Head of caudate nucleus (tissue), 42 donors: ENCODE measurements around the gene ZC3H18.

Experiments
- DNase-seq, 42 donors: peaks; one replicate each; pipeline versions ENCODE4 v3.0.0 to v3.0.0-alpha.2; 2020 to 2021; ENCODE audit warnings: mixed read lengths in 7 of 42
- intact Hi-C: fragments of 100-400 bp; cut with DNase I; formaldehyde crosslinking; loops from one replicate; pipeline ENCODE4 v1.15.0; 2022

The ZC3H18 gene

DNA sequence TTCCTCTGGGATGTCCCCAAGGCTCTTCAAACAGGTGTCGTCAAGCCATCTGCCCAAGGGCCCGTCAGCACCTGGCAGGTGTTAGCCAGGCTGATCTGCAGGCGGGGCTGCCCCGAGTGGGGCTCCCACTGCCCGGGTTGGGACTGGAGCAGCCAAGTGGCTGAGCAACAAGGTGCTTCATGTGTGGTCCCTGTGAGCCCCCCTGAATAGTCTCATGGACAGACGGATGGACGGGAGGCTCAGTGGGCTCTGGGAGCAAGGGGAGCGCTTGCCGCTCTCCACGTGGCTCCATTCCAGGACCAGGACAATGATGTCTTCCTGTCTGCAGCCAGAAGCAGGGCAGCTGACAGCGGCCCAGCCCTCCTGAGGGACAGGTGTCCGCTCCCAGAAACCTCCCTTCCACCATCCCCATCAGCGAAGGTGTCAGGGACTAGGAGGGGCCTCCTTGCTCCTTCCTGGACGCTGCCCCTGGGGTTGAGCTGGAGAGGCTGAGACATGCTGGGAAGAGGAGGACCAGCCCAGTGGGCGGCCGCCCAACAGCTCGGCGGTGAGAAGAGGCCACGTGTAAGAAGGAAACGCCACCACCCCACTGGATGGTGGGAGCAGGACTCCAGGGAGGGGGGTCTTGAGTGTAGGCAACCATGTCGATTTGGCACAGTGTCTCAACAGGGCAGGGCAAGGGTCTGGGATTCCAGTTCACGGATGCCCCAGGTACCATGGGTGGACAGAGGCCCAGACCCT lies 106.5 kb downstream of the ZC3H18 start:
- intact Hi-C loops: no loop called here
- DNase-seq: no peak

DNA sequence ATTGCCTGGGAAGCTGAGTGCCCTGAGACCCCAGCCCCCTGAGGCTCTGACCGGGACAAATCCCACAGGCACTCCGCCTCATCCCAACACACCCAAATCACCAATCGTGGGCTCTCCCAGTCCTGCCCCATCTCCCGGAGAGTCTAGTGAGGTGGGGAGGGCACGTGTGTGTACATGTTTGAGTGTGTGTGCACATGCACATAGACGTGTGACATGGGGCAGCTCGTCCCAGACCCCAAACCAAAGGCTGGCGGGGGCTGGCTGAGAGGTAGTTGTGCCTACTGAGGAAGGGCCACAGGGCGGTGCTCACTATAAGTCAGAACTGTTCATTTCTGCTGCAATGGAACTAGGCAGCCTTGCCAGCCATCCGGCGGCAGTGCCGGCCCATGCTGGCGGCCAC lies 107.5 kb downstream of the ZC3H18 start:
- intact Hi-C loops: no loop called here
- no peak for DNase-seq

DNA sequence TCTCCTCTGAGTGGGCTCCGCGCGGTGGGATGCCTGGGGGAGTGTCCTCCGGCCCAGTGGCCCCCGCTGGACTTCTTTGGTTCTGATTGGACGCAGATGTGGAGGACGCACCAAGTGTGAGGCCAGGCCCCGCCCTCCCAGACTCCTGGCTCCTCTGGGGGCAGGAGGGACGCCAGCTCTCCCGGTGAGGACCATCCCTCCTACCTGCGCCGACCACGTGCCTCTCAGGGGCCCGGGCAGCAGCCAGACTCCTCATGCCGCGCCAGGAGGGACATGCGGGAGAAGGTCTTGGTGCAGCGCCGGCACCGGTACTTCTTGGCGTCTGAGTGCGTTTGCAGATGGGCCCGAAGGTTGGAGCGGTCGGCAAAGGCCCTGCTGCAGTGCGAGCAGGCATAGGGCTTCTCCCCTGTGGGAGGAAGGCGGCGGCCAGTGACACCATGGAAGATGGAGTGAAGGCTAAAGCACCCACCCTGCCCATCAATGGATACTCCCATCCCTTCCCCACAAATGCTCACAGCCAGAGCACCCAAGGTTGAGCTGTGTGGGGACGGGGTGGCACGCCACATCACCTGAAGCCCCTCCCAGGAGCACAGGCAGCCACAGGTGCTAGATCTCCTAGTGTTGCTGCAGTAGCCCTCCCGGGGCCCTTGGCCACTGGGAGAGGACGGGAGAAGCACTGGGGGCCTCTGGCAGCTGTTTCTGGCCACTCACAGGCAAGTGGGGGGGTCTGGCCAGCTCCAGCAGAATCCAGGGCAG lies 108.2 kb downstream of the ZC3H18 start:
- no peak for DNase-seq

DNA sequence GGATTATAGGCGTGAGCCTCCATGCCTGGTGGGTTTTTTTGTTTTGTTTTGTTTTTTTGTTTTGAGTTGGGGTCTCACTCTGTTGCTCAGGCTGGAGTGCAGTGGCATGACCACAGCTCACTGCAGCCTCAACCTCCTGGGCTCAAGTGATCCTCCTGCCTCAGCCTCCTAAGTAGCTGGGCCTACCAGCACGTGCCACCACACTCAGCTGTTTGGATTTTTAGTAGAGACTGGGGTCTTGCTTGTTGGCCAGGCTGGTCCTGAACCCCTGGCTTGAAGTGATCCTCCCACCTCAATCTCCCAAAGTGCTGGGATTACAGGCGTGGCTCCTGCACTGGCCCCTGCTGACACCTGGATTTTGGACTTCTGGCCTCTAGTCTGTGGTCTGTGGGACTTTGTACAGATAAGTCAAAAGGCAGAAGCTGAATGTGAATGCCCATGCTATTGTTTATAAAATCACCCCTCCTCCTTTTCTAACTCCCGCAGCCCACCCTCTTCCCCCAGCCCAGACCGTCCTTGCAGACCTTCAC lies 110.4 kb downstream of the ZC3H18 start:
- DNase-seq: no peak
- intact Hi-C loops: no loop called here

More for the DNA sequence above, 108.2 kb downstream of the ZC3H18 start:
- intact Hi-C loops: no loop called here

DNA sequence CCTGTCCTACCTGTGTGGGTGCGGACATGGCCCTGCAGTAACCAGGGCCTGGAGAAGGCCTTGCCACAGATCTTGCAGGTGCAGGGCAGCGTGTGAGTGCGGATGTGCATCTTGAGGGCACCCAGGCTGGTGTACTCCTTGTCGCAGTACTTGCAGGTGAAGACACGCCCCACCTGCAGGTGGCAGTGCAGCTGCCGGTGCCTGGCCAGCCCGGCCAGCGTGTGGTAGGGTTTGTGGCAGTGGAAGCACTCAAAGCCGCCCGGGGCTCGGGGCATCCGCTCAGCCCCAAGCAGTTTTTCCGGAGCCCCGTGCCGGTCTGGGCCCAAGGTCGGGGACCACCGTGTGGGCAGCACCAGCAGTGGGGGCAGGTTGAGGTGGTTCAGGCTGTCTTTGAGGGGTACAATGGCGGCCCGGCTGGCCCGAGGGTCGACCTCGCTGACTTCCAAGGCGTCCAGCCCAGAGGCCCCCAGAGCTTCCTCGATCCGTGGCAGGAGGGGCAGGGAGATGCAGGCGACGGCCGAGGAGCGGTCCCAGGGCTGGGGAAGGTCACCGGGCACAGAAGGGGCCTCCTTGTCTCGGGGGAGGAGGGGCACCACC lies 111.0 kb downstream of the ZC3H18 start:
- DNase-seq: peak in 1 of 42 donors; percentile 19
- intact Hi-C loops: no loop called here
